GM23248 (cell line): ENCODE data around the gene SIM1. TPM values are rescaled to one million over a fixed set of nuclear protein-coding genes. Genes with fewer than 3 reads are reported as not detected.
A peak's percentile ranks its signal among the peaks of the same experiment; 100 is the strongest.

Experiments used
- DNase-seq: peaks from one replicate; pipeline ENCODE4 v3.0.0-alpha.2; 2015
- H2AFZ ChIP-seq: fragments of 200-600 bp; sonication (generic); 2 replicates; pipeline ENCODE4 v1.6.1; 2016; ENCODE audit warnings: antibody characterized with exemption
- H3F3A ChIP-seq: fragments of 200-600 bp; sonication (generic); 2 replicates; pipeline ENCODE4 v1.6.1; 2016; ENCODE audit warnings: mild to moderate bottlenecking, antibody characterized with exemption, mixed run types; ENCODE audit not compliant: insufficient read depth
- H3K27ac ChIP-seq: fragments of 200-600 bp; sonication (generic); 2 replicates; pipeline ENCODE4 v1.5.1; 2016; ENCODE audit warnings: mild to moderate bottlenecking
- H3K27me3 ChIP-seq: fragments of 200-600 bp; sonication (generic); replicated peaks from 2 replicates; pipeline ENCODE4 v1.6.1; 2016; ENCODE audit warnings: mild to moderate bottlenecking; ENCODE audit not compliant: insufficient read depth
- H3K36me3 ChIP-seq: fragments of 200-600 bp; sonication (generic); 2 replicates; pipeline ENCODE4 v1.6.1; 2016; ENCODE audit warnings: low read depth, mild to moderate bottlenecking
- H3K4me1 ChIP-seq: fragments of 200-600 bp; sonication (generic); 2 replicates; pipeline ENCODE4 v1.6.1; 2016; ENCODE audit warnings: mild to moderate bottlenecking; ENCODE audit not compliant: insufficient read depth
- H3K4me2 ChIP-seq: fragments of 200-600 bp; sonication (generic); one replicate; pipeline ENCODE4 v1.6.1; 2016; ENCODE audit warnings: mild to moderate bottlenecking; ENCODE audit not compliant: unreplicated experiment
- H3K4me3 ChIP-seq: fragments of 200-600 bp; sonication (generic); 2 replicates; pipeline ENCODE4 v1.5.1; 2016; ENCODE audit warnings: mild to moderate bottlenecking
- H3K79me2 ChIP-seq: fragments of 200-600 bp; sonication (generic); 2 replicates; pipeline ENCODE4 v1.6.1; 2016; ENCODE audit warnings: mild to moderate bottlenecking; ENCODE audit not compliant: insufficient read depth
- H3K9ac ChIP-seq: fragments of 200-600 bp; sonication (generic); 2 replicates; pipeline ENCODE4 v1.6.1; 2016; ENCODE audit warnings: mild to moderate bottlenecking
- H3K9me2 ChIP-seq: fragments of 200-600 bp; sonication (generic); 2 replicates; pipeline ENCODE4 v1.6.1; 2016; ENCODE audit warnings: mixed run types, mild to moderate bottlenecking, moderate library complexity; ENCODE audit not compliant: insufficient read depth
- H3K9me3 ChIP-seq: fragments of 200-600 bp; sonication (generic); one replicate; pipeline ENCODE4 v1.6.1; 2017; ENCODE audit warnings: low read depth
- H4K20me1 ChIP-seq: fragments of 200-600 bp; sonication (generic); 2 replicates; pipeline ENCODE4 v1.6.0; 2016; ENCODE audit not compliant: insufficient read depth
- EZH2 ChIP-seq: fragments of 200-600 bp; sonication (generic); IDR thresholded peaks from 2 replicates; pipeline ENCODE4 v1.6.1; 2018; ENCODE audit warnings: antibody characterized with exemption, mild to moderate bottlenecking; ENCODE audit not compliant: insufficient read depth, poor library complexity, severe bottlenecking
- EZH2phosphoT487 ChIP-seq: fragments of 200-600 bp; sonication (generic); IDR thresholded peaks from 2 replicates; pipeline ENCODE4 v1.6.1; 2018; ENCODE audit warnings: antibody characterized with exemption, moderate library complexity, mild to moderate bottlenecking, low read depth; ENCODE audit not compliant: insufficient read depth
- WGBS, 2 experiments: methylation state at CpG; one replicate each; pipeline ENCODE4 v1.1.6; 2015 to 2017; ENCODE audit warnings: low lambda C conversion rate in 2 of 2, low coverage in 1 of 2; ENCODE audit errors: missing lambda C conversion rate in 2 of 2; 5-methylcytosine and 5-hydroxymethylcytosine counted together
- in situ Hi-C: fragments of 300-500 bp; cut with MboI; formaldehyde crosslinking; loops from 2 replicates; pipeline ENCODE4 v1.15.0; 2020
- polyA plus RNA-seq: library from polyadenylated mRNA; unstranded; fragments of >200 nt; fragmentation: Nextera tagmentation; extraction: Ambion mirVana; gene quantifications from 2 replicates; pipeline ENCODE4 v1.2.1, GENCODE V29; 2016
- total RNA-seq: library from RNA; depleted of rRNA; stranded (reverse); fragments of >200 nt; shearing (Covaris generic); gene quantifications from 2 replicates; pipeline ENCODE4 v1.2.3, GENCODE V29; 2014

Gene SIM1
- total and polyA plus RNA-seq, 2 experiments from 2014 or later = 1.5 to 1.6 TPM

DNA sequence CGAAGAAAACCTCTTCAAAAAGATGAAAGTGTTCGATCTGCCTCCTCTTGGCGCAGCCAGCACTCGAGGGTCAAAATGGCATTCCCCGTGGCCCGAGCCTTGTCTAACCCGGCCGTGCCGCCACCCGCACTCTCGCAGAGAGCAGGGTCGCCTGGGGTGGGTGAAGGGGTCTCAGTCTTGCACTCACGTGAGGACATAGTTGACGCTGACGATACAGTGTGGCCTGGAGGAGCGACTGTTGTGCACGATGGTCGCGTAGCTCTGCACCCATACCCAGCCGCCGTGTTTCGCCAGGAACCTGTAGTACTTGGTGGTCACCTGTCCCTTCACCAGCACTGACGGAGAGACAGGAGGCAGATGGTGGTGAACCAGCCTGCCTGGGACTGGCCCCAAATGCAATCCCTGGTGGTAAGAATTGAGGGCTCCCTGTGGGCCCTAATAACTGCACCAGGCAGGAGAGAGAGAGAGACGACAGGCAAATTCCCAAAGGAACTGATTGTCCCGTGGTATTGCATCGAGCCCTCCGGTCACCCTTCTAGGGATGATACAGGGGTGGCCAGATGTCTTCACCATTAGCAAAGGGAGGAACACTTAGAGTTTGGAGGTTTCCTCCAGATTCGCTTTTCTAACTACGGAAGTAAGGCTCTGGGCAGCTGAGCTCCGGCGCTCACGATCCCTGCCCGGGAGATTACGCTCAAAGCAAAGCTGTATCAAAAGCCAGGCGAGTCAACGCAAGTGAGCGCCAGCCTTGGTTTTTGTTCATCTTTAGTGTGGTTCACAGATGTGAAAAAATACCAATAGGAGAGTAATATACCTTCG is 17.4 kb downstream of the SIM1 start:
- Histone ChIP-seq H2AFZ (no peak overlapping the region), H3K4me1 (peaks cover 9% of the 10 kb centered on the region; the same call in 1 of the 2 replicates), H3K4me3 (no peak overlapping the region), H3K9me3 (no peaks in the 10 kb centered on the region), H3K79me2 (no peaks in the 10 kb centered on the region), H3K36me3 (no peaks in the 10 kb centered on the region), H3K9ac (no peak overlapping the region), H3K4me2 (no peak overlapping the region), H4K20me1 (no peaks in the 10 kb centered on the region), H3K27me3 (no peaks in the 10 kb centered on the region), H3K9me2 (no peaks in the 10 kb centered on the region), H3F3A (no peaks in the 10 kb centered on the region), H3K27ac (no peak overlapping the region)
- DNase-seq = no peak
- TF ChIP-seq EZH2phosphoT487 = no peak
- TF ChIP-seq EZH2 = no peak
- in situ Hi-C loops = no loop called here
- WGBS, 2 experiments = 89 to 92% methylated on average over 38 of the region's 38 CpGs

DNA sequence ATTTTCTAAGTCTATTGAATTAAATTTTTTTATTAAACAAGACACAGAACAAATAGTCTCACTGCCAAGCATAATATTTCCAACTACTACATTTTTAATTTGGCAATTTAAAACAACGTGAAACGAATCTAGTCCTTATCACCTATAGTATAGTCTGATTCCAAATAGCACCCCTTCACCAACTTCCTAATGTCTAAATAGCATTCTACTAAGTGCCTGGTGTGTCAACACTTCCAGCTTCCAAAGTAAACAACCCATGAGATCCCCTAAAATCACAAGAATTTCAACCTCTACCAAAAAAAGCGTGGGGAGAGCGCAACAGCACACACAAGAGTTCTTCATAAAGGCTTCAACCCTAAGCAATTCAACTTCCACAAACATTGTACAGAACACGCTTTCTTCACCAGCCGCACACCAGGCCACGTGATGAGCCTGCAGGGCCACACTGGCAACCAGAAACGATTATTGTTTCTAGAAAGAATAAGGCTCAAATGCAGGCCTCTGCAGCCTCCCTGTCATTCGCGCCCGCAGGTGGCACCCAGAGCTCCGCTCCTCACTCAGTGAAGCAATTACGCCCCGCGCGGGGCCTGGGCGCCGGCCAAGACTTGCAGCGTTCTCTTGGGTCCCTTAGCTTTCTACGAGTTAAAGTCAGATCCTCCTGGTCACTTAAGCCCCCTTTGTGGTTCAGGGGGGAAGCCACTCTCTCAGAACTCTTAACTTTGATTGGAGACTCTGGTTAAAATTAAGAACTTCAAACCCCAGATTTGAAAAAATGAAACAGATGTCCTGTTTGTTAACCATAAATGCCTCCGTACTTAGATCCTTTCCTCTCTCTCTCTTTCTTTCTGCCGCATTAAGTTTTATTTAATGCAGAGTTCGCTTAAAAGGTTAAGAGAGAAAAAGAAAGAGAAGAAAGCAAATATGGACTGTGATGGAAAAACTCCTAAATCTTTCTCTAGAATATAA is 18.3 kb downstream of the SIM1 start:
- DNase-seq = no peak
- Histone ChIP-seq H3K27me3 (no peaks in the 10 kb centered on the region), H4K20me1 (no peaks in the 10 kb centered on the region), H3K9me2 (no peaks in the 10 kb centered on the region), H3K27ac (no peak overlapping the region), H3K4me2 (no peak overlapping the region), H3K9ac (no peak overlapping the region), H3K79me2 (no peaks in the 10 kb centered on the region), H3K4me3 (no peak overlapping the region), H3F3A (no peaks in the 10 kb centered on the region), H3K36me3 (no peaks in the 10 kb centered on the region), H2AFZ (peak overlapping the region; percentile 29; the same call in 1 of the 2 replicates), H3K4me1 (peaks cover 9% of the 10 kb centered on the region; the same call in 1 of the 2 replicates), H3K9me3 (no peaks in the 10 kb centered on the region)
- in situ Hi-C loops = no loop called here
- 59 to 65% methylated on average over 23 of the region's 23 CpGs for WGBS, 2 experiments
- no peak for TF ChIP-seq EZH2phosphoT487
- no peak for TF ChIP-seq EZH2

DNA sequence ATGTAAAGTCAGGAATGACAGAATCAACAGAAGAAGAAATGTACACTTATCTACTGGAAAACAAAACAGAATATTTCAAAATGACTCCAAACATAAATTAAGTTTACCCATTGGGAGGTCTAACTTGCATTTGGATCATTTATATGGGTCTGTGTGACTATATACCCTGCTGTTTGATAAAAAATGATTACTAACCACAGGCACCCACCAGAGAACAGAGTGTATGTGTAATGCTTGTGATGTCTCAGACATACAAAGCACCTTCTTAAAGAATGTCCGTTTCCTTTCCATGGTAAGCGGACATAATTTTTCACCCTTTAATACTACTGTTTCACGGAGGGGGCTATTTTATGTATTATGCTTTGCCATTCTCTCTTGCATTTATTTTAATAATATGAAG is 19.2 kb downstream of the SIM1 start:
- H3K9me2 ChIP-seq = no peaks in the 10 kb centered on the region
- H3K9ac ChIP-seq = no peak overlapping the region
- H2AFZ ChIP-seq = no peak overlapping the region
- no peaks in the 10 kb centered on the region for H3K27me3 ChIP-seq
- H3K4me3 ChIP-seq = no peak overlapping the region
- H3K79me2 ChIP-seq = no peaks in the 10 kb centered on the region
- no peaks in the 10 kb centered on the region for H3K9me3 ChIP-seq
- 99% methylated on average over 3 of the region's 3 CpGs for WGBS, 2 experiments
- no peak overlapping the region for H3K27ac ChIP-seq
- no peak for TF ChIP-seq EZH2phosphoT487
- no peak for TF ChIP-seq EZH2
- H3F3A ChIP-seq = no peaks in the 10 kb centered on the region
- peaks cover 9% of the 10 kb centered on the region; the same call in 1 of the 2 replicates for H3K4me1 ChIP-seq
- H4K20me1 ChIP-seq = no peaks in the 10 kb centered on the region
- in situ Hi-C loops = no loop called here
- H3K4me2 ChIP-seq = no peak overlapping the region
- H3K36me3 ChIP-seq = no peaks in the 10 kb centered on the region
- DNase-seq = no peak

GRCh38 chr6:100440935-100441334 is 23.8 kb downstream of the SIM1 start:
- Histone ChIP-seq H3K36me3 (no peaks in the 10 kb centered on the region), H2AFZ (no peak overlapping the region), H3K79me2 (no peaks in the 10 kb centered on the region), H3K27me3 (no peaks in the 10 kb centered on the region), H3K9me3 (no peaks in the 10 kb centered on the region), H3K4me3 (no peak overlapping the region), H3K27ac (no peak overlapping the region), H3F3A (no peaks in the 10 kb centered on the region), H3K9me2 (no peaks in the 10 kb centered on the region), H3K9ac (no peak overlapping the region), H3K4me1 (peaks cover 9% of the 10 kb centered on the region; the same call in 1 of the 2 replicates), H4K20me1 (no peaks in the 10 kb centered on the region), H3K4me2 (no peak overlapping the region)
- TF ChIP-seq EZH2 (no peak), EZH2phosphoT487 (no peak)
- no peak for DNase-seq
- 75 to 78% methylated on average over 1 of the region's 1 CpG for WGBS, 2 experiments
- in situ Hi-C loops = no loop called here
